Activated CD4-positive, alpha-beta T cell treated with anti-CD3 and anti-CD28 coated beads for 4 hours (primary cell): ENCODE measurements around the gene RAB11FIP5.
A peak's percentile ranks its signal among the peaks of the same experiment; 100 is the strongest.

Experiments used
- DNase-seq, 2 donors: peaks; one replicate each; pipeline ENCODE4 v3.0.0-alpha.2; 2020

Gene RAB11FIP5

GRCh38 chr2:73082523-73083410, 30.0 kb downstream of the RAB11FIP5 start:
- DNase-seq = no peak

GRCh38 chr2:73081181-73081671, 31.5 kb downstream of the RAB11FIP5 start:
- DNase-seq = no peak

GRCh38 chr2:73080321-73081131, 32.2 kb downstream of the RAB11FIP5 start:
- no peak for DNase-seq

- no peak for DNase-seq
These were observed 33.1 kb downstream of the RAB11FIP5 start for GRCh38 chr2:73079636-73080035.

- no peak for DNase-seq
These were observed 34.0 kb downstream of the RAB11FIP5 start for GRCh38 chr2:73078457-73079411.

GRCh38 chr2:73077424-73077795, 35.3 kb downstream of the RAB11FIP5 start:
- DNase-seq = no peak

GRCh38 chr2:73076701-73077423, 35.9 kb downstream of the RAB11FIP5 start:
- DNase-seq = no peak

- no peak for DNase-seq
These were observed 37.0 kb downstream of the RAB11FIP5 start for GRCh38 chr2:73075477-73076373.

GRCh38 chr2:73074110-73075069, 38.4 kb downstream of the RAB11FIP5 start:
- DNase-seq = no peak

- no peak for DNase-seq
These were observed 40.3 kb downstream of the RAB11FIP5 start for GRCh38 chr2:73072416-73072815.

- no peak for DNase-seq
These were observed 40.7 kb downstream of the RAB11FIP5 start for GRCh38 chr2:73072129-73072395.

- DNase-seq = peak; percentile 89 to 94
These were observed 41.2 kb downstream of the RAB11FIP5 start, which contains the start of gene SFXN5 for GRCh38 chr2:73071360-73072128. Gene SFXN5 (minus strand): TSS chr2:73071712. CDS start chr2:73071705, 7 bp downstream.

GRCh38 chr2:73070643-73071359, 41.9 kb downstream of the RAB11FIP5 start:
- peak; percentile 25 to 32 for DNase-seq

GRCh38 chr2:73069855-73070642, 42.7 kb downstream of the RAB11FIP5 start:
- peak in 1 of 2 donors; percentile 10 for DNase-seq

GRCh38 chr2:73069041-73069854, 43.5 kb downstream of the RAB11FIP5 start:
- no peak for DNase-seq

- no peak for DNase-seq
These were observed 44.6 kb downstream of the RAB11FIP5 start for GRCh38 chr2:73068147-73068546.
